Fibroblast of skin of left quadriceps (primary cell): Measurements from ENCODE around the gene FRMD3.

ENCODE experiments used
- DNase-seq, 2 experiments: peaks; one replicate each; pipeline ENCODE4 v3.0.0-alpha.2; 2013; ENCODE audit warnings: low read depth in 2 of 2

FRMD3 gene

GRCh38 chr9:83473488-83473971 is 64.7 kb downstream of the FRMD3 start:
- no peak for DNase-seq

- DNase-seq, result no peak
These were observed 65.4 kb downstream of the FRMD3 start for GRCh38 chr9:83472764-83473163.

DNA sequence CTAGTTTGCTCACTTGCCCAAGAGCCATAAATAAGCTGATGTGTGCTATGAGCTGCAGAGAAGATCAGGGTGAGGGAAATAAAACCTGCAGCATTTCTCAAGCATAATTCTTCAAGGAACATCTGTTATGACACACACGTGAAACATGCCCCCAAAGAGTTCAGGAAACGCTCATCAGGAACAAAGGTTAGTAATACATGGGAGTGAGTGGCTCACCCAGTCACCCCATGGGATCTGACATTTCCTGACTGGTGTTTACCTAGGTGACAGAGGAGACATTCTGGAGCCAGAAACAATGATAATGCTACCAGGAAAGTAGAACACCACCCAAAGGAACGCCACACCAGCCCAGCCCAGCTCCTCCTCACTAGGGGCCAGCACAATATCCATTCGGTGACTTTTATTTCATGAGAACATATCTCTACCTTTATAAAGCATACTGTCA is 66.0 kb downstream of the FRMD3 start:
- DNase-seq, result peak; percentile 39 to 40

DNA sequence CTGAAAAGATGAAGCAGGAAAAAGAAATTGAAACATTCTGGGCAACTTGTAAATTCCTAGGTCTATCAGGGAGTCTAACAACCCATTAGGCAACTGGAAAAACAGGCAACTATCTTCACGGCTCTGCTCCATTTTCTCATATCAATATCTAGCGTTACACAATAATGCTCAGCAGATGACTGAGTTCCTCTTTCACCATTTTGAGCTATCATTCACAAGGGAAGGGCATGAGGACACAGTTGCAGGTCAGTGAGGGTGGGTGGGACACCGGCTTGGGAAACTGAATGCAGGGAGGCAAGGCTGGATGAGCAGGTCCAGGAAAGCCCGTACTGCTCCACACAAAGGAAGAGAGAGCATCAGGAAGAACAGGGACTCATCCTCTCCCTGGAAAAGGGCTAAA is 67.0 kb downstream of the FRMD3 start:
- no peak for DNase-seq

GRCh38 chr9:83469722-83470121 is 68.5 kb downstream of the FRMD3 start:
- DNase-seq, result no peak

DNA sequence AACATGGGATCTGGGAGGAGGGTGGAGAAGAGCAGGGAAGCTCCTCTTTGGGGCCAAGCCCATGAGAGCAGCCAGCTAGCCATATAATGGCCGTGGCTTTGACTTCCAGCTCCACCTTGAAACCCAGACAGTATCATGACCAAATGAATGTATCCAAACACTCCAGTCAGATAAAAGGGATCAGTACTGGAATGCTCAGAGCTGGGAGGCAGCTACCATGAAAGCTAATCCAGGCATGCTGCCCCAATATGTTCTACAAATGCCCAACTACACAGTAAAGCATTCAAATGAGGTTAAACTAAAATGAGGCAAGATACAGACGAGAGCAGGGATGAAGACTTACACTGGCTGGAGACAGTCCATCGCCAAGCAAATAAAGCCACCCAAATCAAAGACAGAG is 69.4 kb downstream of the FRMD3 start:
- no peak for DNase-seq

DNA sequence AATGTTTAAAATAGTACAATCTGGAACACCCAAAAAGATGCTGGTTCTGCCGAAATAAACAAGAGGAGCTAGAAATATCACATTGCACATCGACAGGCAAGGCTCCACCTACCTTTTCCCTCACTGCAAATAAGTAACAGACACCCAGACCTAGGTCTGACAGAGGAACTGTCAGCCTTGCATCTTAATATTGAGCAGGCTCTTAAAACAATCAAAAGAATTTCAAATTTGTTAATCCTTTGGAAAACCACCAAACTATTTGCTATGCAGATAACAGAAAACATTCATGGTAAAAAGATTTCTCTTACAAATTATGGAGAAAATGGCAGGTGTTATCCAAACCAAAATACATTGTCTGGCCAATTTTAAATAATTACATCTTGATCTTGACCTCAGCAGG is 71.3 kb downstream of the FRMD3 start:
- no peak for DNase-seq

- DNase-seq, result no peak
These were observed 71.8 kb downstream of the FRMD3 start for GRCh38 chr9:83466351-83466750.

DNA sequence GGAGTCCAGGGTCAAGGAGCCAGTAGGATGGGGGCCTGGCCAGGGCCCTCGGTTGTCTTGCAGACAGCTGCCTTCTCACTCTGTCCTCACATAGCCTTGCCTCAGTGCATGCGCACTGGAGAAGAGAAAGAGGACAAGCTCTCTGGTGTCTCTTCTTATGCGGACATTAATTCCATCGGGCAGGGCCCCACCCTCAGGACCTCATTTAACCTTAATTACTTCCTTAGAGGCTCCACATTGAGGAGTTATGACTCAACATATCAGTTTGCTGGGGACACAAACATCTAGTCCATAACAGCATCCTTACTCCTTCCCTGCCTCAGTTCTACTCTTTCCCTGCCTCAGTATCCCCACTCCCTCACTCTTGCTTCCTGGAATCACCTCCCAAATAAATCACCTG is 78.4 kb downstream of the FRMD3 start:
- DNase-seq, result no peak

DNA sequence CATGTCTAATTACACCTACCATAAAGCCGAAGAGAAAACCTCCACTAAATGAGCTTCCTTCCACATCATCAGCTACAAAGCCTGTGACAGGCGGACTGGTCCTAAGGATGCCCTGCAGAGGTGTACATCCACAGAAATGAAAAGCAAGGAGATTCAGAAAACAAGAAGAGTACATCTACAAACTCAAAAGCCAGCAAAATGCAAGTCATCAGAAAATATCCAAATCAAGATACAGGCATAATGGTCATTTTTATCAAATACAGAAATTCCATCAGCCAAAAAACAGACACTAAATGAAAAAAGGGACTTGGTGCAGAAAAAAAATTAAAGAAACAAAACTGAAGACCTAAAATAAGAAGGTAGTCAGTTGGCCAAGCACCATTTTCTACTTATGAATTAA is 79.7 kb downstream of the FRMD3 start:
- DNase-seq, result no peak

GRCh38 chr9:83457005-83457404 is 81.2 kb downstream of the FRMD3 start:
- DNase-seq, result no peak

GRCh38 chr9:83456226-83456625 is 82.0 kb downstream of the FRMD3 start:
- DNase-seq, result no peak

DNA sequence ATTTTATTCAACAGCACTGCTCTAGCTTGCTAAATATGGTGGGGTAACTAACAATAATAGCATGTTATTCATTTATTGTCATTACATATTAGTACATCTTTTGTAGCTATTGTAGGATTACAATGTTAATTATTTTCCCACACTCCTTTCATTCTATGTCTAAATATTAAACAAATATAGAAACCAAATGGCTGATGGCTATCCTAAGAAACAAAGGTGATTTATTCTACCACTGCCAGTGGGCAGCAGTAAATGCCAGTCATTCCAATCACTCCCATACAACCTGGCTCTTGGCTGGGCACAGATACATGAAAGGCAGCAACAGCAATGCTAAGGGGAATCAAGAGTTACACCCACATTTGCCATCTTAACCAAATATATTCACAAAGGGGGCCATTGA is 84.1 kb downstream of the FRMD3 start:
- no peak for DNase-seq

DNA sequence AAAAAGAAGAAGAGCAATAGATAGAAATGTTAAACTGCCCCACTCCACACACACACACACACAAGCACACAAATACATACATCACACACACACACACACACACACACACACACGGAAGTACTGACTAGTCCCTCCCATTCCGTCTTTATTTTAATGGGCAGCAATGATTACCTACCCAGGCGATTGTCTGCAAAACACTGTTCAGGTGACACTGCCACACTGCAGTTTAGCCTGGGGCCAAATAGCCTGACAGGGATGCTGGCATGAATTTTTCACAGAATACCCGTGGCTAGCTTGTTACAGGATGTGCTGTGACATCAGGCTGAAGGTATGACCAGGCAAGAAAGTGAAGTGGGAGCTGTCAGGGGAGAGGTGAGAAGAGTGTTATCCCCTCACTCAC is 86.9 kb downstream of the FRMD3 start:
- DNase-seq, result no peak

- DNase-seq, result no peak
These were observed 88.2 kb downstream of the FRMD3 start for GRCh38 chr9:83449983-83450382.

DNA sequence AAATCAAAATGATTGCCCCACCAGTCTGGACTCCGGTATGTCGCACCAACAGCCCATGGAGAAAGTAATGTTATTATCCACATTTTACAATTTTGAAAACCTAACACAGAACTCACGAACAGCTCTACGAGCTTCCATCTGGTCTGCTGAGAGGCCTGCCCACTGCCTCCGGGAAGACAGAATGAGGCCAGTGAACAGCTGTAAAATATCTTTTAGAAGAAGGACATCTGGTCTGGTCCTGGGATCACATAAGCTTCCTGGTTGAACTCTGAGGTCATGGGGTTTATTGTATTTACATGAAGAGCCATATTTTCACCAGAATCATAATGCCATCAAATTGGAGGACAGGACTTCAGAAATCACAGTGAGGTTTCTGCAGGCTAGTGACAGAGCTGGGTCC is 89.0 kb downstream of the FRMD3 start:
- DNase-seq, result no peak

GRCh38 chr9:83448626-83449025 is 89.6 kb downstream of the FRMD3 start:
- no peak for DNase-seq

DNA sequence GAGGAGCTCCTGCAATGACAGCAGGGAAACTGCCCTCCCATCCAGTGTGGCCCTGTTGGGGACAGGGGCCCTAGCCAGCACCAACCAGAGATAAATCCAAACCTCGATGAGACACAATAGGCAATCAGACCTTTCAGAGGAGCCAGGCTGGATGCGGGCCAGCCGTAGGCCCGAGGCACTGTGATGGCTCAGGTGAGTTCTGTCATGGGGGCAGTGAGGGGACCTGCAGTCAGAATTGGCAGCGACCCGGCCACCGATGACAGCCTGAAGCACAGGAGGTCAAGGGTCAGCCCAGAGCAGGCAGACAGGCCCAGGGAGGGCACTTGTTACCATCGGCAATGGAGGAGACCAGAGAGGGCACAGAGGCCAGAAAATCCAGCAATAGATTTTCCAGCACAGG is 90.8 kb downstream of the FRMD3 start:
- DNase-seq, result no peak

GRCh38 chr9:83445703-83446265 is 92.4 kb downstream of the FRMD3 start:
- DNase-seq, result no peak

GRCh38 chr9:83444110-83444509 is 94.1 kb downstream of the FRMD3 start:
- no peak for DNase-seq

- no peak for DNase-seq
These were observed 96.8 kb downstream of the FRMD3 start for GRCh38 chr9:83441390-83441789.

- no peak for DNase-seq
These were observed 97.6 kb downstream of the FRMD3 start for GRCh38 chr9:83440641-83441040.

- DNase-seq, result no peak
These were observed 102.9 kb downstream of the FRMD3 start for GRCh38 chr9:83435301-83435700.

- DNase-seq, result no peak
These were observed 103.9 kb downstream of the FRMD3 start for GRCh38 chr9:83434254-83434653.
